ENCODE results near the gene C22orf15. TPM values are rescaled to one million over a fixed set of nuclear protein-coding genes. Genes with fewer than 3 reads are reported as not detected.

Gene C22orf15
- polyA plus RNA-seq, 2 of the 4 experiments (the other 2 are of a cell fraction), result not detected

- CTCF ChIA-PET, result interaction anchor here (1.1 to 16.9 kb wide), 2 partner anchors 11 to 85 kb away, joined by 3 to 175 read pairs; no protein-coding TSS in a partner anchor
- no peak overlapping the region for H3K4me3 ChIP-seq
- POLR2A ChIA-PET, result no interaction called here
- DNase-seq (ENCODE audit: low read depth in 1 of 2, low spot score in 1 of 2) (no peak), ATAC-seq (no peak), FAIRE-seq (no peak)
- TF ChIP-seq HOXB13 (CRISPR knock-in tag; IDR thresholded peaks at IDR 0.05; ENCODE audit: low read depth) (no peak), TFCP2L1 (CRISPR knock-in tag; IDR thresholded peaks at IDR 0.05) (no peak), EHMT2 (IDR thresholded peaks at IDR 0.05; ENCODE audit: low read depth) (no peak), HES2 (IDR thresholded peaks at IDR 0.05) (no peak), NPAS2 (CRISPR knock-in tag; IDR thresholded peaks at IDR 0.05; ENCODE audit: borderline replicate concordance) (no peak), NR3C1 (IDR thresholded peaks at IDR 0.05) (no peak), HDAC2 (IDR thresholded peaks at IDR 0.05) (no peak), ZSCAN20 (CRISPR knock-in tag; IDR thresholded peaks at IDR 0.05) (no peak), CEBPB (IDR thresholded peaks at IDR 0.05) (no peak), HOXB5 (CRISPR knock-in tag; IDR thresholded peaks at IDR 0.05) (no peak), ZC3H11A (IDR thresholded peaks at IDR 0.05) (no peak), ESRRA (IDR thresholded peaks at IDR 0.05; ENCODE audit: borderline replicate concordance, low read length) (no peak), MYC (IDR thresholded peaks at IDR 0.05; ENCODE audit: borderline replicate concordance, low read length) (no peak), POLR2A (IDR thresholded peaks at IDR 0.05; ENCODE audit: low read length) (no peak), ZFP36 (IDR thresholded peaks at IDR 0.05; ENCODE audit: borderline replicate concordance, partially characterized antibody) (no peak)
- TF ChIP-seq, protein P1, sequence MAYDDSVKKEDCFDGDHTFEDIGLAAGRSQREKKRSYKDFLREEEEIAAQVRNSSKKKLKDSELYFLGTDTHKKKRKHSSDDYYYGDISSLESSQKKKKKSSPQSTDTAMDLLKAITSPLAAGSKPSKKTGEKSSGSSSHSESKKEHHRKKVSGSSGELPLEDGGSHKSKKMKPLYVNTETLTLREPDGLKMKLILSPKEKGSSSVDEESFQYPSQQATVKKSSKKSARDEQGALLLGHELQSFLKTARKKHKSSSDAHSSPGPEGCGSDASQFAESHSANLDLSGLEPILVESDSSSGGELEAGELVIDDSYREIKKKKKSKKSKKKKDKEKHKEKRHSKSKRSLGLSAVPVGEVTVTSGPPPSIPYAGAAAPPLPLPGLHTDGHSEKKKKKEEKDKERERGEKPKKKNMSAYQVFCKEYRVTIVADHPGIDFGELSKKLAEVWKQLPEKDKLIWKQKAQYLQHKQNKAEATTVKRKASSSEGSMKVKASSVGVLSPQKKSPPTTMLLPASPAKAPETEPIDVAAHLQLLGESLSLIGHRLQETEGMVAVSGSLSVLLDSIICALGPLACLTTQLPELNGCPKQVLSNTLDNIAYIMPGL (CRISPR knock-in tag; IDR thresholded peaks at IDR 0.05; ENCODE audit: borderline replicate concordance), result no peak
- H3K4me2 ChIP-seq, result no peak overlapping the region
- 80% methylated on average over 5 of the region's 7 CpGs for WGBS (ENCODE audit: missing lambda C conversion rate)
- H3K4me1 ChIP-seq, result peaks cover 27% of the 10 kb centered on the region
- H3K27ac ChIP-seq, result no peak overlapping the region; a peak in 1 of 6 replicates
- H3K9me3 ChIP-seq, result no peaks in the 10 kb centered on the region
Observed at GRCh38 chr22:23763954-23764353, 1.2 kb downstream of the C22orf15 start.

DNA sequence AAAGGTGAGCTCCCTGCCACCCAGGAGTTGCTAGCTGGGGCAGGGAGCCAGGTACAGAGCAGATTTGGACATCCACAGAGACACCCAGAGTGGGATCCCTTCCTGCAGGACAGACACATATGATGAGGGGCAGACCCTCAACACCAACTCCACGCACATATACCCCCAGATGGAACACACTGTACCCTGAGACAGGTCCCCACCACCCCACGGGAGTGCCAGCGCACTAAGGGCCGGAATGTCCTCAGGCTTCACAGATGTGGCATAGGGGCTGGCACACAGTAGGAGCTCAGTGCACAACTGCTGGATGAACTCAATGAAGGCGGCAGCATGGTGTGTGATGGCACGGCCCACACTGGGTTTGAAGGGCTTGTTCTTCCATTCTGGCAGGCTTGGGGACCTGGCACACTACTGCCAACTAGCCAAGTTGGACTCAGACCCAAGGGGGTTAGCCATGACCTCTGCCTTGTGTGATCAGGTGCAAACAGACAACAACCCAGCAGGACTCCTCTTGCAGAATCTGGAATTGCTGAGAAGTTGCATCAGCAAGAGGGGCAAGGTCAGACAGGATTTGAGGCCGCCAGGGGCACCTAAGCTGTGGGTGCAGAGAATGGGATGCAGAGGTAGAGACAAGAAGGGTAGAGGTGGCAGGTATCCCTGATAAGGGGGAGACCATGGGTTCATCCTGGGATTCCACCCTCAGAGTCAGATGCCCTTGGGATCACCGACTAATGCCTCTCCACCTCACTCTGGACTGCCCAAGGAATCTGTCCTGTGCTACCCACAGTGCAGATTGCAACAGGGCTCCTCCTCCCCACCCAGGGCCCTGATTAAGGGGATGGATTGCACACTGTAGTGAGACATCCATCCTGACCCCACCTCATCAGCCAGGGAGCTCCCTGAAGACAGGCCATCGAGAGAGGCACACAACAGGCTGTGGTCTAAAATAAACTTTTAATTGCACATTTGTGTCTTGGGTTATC is 2.4 kb downstream of the C22orf15 start:
- WGBS (ENCODE audit: missing lambda C conversion rate), result 93% methylated on average over 7 of the region's 9 CpGs
- Histone ChIP-seq H3K4me1 (peaks cover 27% of the 10 kb centered on the region), H3K9me3 (no peaks in the 10 kb centered on the region), H3K4me2 (peak overlapping the region; percentile 88), H3K4me3 (no peak overlapping the region), H3K27ac (peak overlapping the region; percentile 51 to 68; a peak in 5 of 6 replicates)
- TF ChIP-seq MYC (IDR thresholded peaks at IDR 0.05; ENCODE audit: borderline replicate concordance, low read length), result no peak
- no peak for TF ChIP-seq CTCF (IDR thresholded peaks at IDR 0.05)
- TF ChIP-seq HOXB5 (CRISPR knock-in tag; IDR thresholded peaks at IDR 0.05), result no peak
- TF ChIP-seq CEBPB (IDR thresholded peaks at IDR 0.05), result no peak
- ChIA-PET CTCF (interaction anchor here (0.8 to 16.9 kb wide), 4 partner anchors 10 to 191 kb away, joined by 3 to 175 read pairs (median 5); no protein-coding TSS in a partner anchor), POLR2A (interaction anchor here (0.9 kb wide), 1 partner anchor 92 kb away, joined by 9 read pairs; the partner anchor contains the start of gene SLC2A11)
- no peak for DNase-seq (ENCODE audit: low read depth in 1 of 2, low spot score in 1 of 2)
- ATAC-seq, result no peak
- FAIRE-seq, result no peak

- WGBS (ENCODE audit: missing lambda C conversion rate), result no CpG with 5 or more reads among the region's 27 CpGs
- peak overlapping the region; percentile 88 for H3K4me2 ChIP-seq
- H3K9me3 ChIP-seq, result no peaks in the 10 kb centered on the region
- CTCF ChIA-PET, result interaction anchor here (0.7 to 16.9 kb wide), 16 partner anchors 9 to 126 kb away, joined by 3 to 175 read pairs (median 5); partner anchors contain the start of genes MIF and SMARCB1
- peaks cover 29% of the 10 kb centered on the region for H3K4me1 ChIP-seq
- peak; percentile 15 to 22; a peak in 3 of 6 replicates for ATAC-seq
- no peak for FAIRE-seq
- no peak for DNase-seq (ENCODE audit: low read depth in 1 of 2, low spot score in 1 of 2)
- H3K4me3 ChIP-seq, result peak overlapping the region; percentile 66
- H3K27ac ChIP-seq, result peak overlapping the region; percentile 88 to 96
- POLR2A ChIA-PET, result interaction anchor here (0.8 to 1.4 kb wide), 3 partner anchors 16 to 90 kb away, joined by 3 to 4 read pairs (median 3); partner anchors contain the start of genes SLC2A11 and ZNF70
- no peak for TF ChIP-seq TP53 (CRISPR knock-in tag; IDR thresholded peaks at IDR 0.05)
- no peak for TF ChIP-seq NPAS2 (CRISPR knock-in tag; IDR thresholded peaks at IDR 0.05; ENCODE audit: borderline replicate concordance)
- no peak for TF ChIP-seq JUNB (IDR thresholded peaks at IDR 0.05)
- no peak for TF ChIP-seq POLR2AphosphoS2 (conservative IDR thresholded peaks at IDR 0.05; ENCODE audit: low read length)
- TF ChIP-seq RCOR1 (IDR thresholded peaks at IDR 0.05; ENCODE audit: low read depth, low read length), result no peak
- TF ChIP-seq HOXA7 (CRISPR knock-in tag; IDR thresholded peaks at IDR 0.05), result no peak
- no peak for TF ChIP-seq CBX2 (IDR thresholded peaks at IDR 0.05; ENCODE audit: borderline replicate concordance, low read depth)
- no peak for TF ChIP-seq REST (IDR thresholded peaks at IDR 0.05)
- no peak for TF ChIP-seq CEBPB (IDR thresholded peaks at IDR 0.05)
- no peak for TF ChIP-seq NFE2L2 (conservative IDR thresholded peaks at IDR 0.05; ENCODE audit: low read length)
Observed at GRCh38 chr22:23767303-23767672, 4.5 kb downstream of the C22orf15 start.

Measured in A549 (cell line).